Measurements from ENCODE around the gene CNBD2. TPM values are rescaled to one million over a fixed set of nuclear protein-coding genes. Genes with fewer than 3 reads are reported as not detected.

CNBD2 gene
- polyA plus RNA-seq, 1 donor (not counting 4 experiments of a cell fraction or from before 2014, with no cell fraction given) = 3.0 TPM

GRCh38 chr20:35952480-35953386, 15.7 kb upstream of the CNBD2 start:
- DNase-seq (ENCODE audit: low read depth, low spot score) = no peak
- Histone ChIP-seq H3K27me3 (ENCODE audit: control insufficient read depth, extremely low read depth, insufficient read depth, low read length) (no peaks in the 10 kb centered on the region), H2AFZ (ENCODE audit: control insufficient read depth, low read length) (no peak overlapping the region), H3K79me2 (ENCODE audit: control insufficient read depth, insufficient read depth, low read length) (peaks cover 22% of the 10 kb centered on the region), H3K4me3 (ENCODE audit: control insufficient read depth in 2 of 3, extremely low read depth in 1 of 3, insufficient read depth in 2 of 3, low read depth in 1 of 3, low read length in 3 of 3) (peak overlapping the region; percentile 79 to 90 (median 86)), H3K36me3 (ENCODE audit: control insufficient read depth in 2 of 2, extremely low read depth in 1 of 2, insufficient read depth in 2 of 2, low read length in 2 of 2) (peaks cover 2 to 3% of the 10 kb centered on the region in 2 experiments), H3K27ac (ENCODE audit: control insufficient read depth, insufficient read depth, low read length) (peak overlapping the region; percentile 95), H3K4me2 (ENCODE audit: control insufficient read depth, extremely low read depth, insufficient read depth, low read depth, low read length) (peak overlapping the region; percentile 95), H3K9ac (ENCODE audit: control insufficient read depth, extremely low read depth, insufficient read depth, low read length) (peak overlapping the region; percentile 98), H3K9me1 (ENCODE audit: control insufficient read depth, extremely low read depth, insufficient read depth, low read length) (no peaks in the 10 kb centered on the region), H4K20me1 (ENCODE audit: control insufficient read depth, extremely low read depth, insufficient read depth, low read length) (no peaks in the 10 kb centered on the region), H3K9me3 (ENCODE audit: control insufficient read depth, low read depth, low read length) (no peaks in the 10 kb centered on the region), H3K4me1 (ENCODE audit: control insufficient read depth, extremely low read depth, insufficient read depth, low read length) (peaks cover 11% of the 10 kb centered on the region)
- dilution Hi-C loops (cut with MboI; ENCODE audit: extremely low pct_ligation_motif_present, low sequenced_read_pairs) = no loop called here
- FAIRE-seq = peak; percentile 48
- no peak for TF ChIP-seq EZH2 (IDR thresholded peaks at IDR 0.05; ENCODE audit: low read length)
- TF ChIP-seq, protein P1, sequence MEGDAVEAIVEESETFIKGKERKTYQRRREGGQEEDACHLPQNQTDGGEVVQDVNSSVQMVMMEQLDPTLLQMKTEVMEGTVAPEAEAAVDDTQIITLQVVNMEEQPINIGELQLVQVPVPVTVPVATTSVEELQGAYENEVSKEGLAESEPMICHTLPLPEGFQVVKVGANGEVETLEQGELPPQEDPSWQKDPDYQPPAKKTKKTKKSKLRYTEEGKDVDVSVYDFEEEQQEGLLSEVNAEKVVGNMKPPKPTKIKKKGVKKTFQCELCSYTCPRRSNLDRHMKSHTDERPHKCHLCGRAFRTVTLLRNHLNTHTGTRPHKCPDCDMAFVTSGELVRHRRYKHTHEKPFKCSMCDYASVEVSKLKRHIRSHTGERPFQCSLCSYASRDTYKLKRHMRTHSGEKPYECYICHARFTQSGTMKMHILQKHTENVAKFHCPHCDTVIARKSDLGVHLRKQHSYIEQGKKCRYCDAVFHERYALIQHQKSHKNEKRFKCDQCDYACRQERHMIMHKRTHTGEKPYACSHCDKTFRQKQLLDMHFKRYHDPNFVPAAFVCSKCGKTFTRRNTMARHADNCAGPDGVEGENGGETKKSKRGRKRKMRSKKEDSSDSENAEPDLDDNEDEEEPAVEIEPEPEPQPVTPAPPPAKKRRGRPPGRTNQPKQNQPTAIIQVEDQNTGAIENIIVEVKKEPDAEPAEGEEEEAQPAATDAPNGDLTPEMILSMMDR (optimal IDR thresholded peaks at IDR 0.05 in 1 of 3, IDR thresholded peaks at IDR 0.05 in 1 of 3, conservative IDR thresholded peaks at IDR 0.05 in 1 of 3; ENCODE audit: extremely low read depth in 1 of 3, insufficient read depth in 2 of 3, low read length in 3 of 3) = no peak

DNA sequence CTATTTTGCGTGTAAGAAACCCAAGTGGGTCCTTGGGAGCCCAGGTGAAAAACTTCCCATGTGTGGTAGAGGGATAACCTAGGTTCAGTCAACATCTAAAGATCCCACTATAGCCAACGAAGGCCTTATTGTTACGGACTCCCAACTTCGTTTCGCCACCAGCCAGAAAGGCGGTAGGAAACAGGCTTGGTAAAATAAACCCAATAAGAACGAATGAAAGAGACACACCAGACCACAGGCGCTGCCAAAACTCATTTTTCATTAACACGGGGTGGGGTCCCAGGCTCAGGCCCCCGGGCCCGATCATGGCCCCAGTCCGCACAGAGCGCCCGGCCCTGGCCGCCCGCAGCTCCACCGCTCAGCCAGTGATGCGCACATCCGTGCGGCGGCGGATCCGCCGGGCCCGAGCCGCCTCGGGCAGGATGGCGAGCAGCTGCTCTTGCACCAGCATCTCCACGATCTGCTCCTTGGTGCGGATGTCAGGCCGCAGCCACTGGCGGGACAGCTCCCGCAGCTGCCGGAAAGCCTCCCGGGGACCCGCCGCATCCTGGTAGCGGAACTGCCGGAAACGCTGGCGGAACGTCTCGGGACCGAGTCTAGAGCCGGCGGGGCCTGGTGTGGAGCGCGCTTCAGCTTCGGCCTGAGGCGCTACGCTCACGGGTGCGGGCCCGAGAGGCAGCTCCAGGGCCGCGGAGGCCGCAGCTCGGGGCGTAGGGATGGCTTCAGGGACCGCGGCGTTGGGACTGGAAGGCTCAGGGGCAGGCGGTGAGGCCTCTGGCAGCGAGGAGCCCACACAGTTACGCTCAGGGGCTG, 14.8 kb upstream of the CNBD2 start:
- Histone ChIP-seq H3K4me3 (ENCODE audit: control insufficient read depth in 2 of 3, extremely low read depth in 1 of 3, insufficient read depth in 2 of 3, low read depth in 1 of 3, low read length in 3 of 3) (peak overlapping the region; percentile 79 to 90 (median 86)), H3K36me3 (ENCODE audit: control insufficient read depth in 2 of 2, extremely low read depth in 1 of 2, insufficient read depth in 2 of 2, low read length in 2 of 2) (no peaks in the 10 kb centered on the region), H3K9me1 (ENCODE audit: control insufficient read depth, extremely low read depth, insufficient read depth, low read length) (no peaks in the 10 kb centered on the region), H3K27ac (ENCODE audit: control insufficient read depth, insufficient read depth, low read length) (peak overlapping the region; percentile 95), H4K20me1 (ENCODE audit: control insufficient read depth, extremely low read depth, insufficient read depth, low read length) (no peaks in the 10 kb centered on the region), H2AFZ (ENCODE audit: control insufficient read depth, low read length) (peak overlapping the region; percentile 87), H3K4me1 (ENCODE audit: control insufficient read depth, extremely low read depth, insufficient read depth, low read length) (peaks cover 11% of the 10 kb centered on the region), H3K4me2 (ENCODE audit: control insufficient read depth, extremely low read depth, insufficient read depth, low read depth, low read length) (peak overlapping the region; percentile 95), H3K27me3 (ENCODE audit: control insufficient read depth, extremely low read depth, insufficient read depth, low read length) (no peaks in the 10 kb centered on the region), H3K9me3 (ENCODE audit: control insufficient read depth, low read depth, low read length) (no peaks in the 10 kb centered on the region), H3K79me2 (ENCODE audit: control insufficient read depth, insufficient read depth, low read length) (peaks cover 22% of the 10 kb centered on the region), H3K9ac (ENCODE audit: control insufficient read depth, extremely low read depth, insufficient read depth, low read length) (peak overlapping the region; percentile 98)
- DNase-seq (ENCODE audit: low read depth, low spot score) (no peak), FAIRE-seq (no peak)
- dilution Hi-C loops (cut with MboI; ENCODE audit: extremely low pct_ligation_motif_present, low sequenced_read_pairs) = no loop called here
- TF ChIP-seq, protein P1 (optimal IDR thresholded peaks at IDR 0.05 in 1 of 3, IDR thresholded peaks at IDR 0.05 in 1 of 3, conservative IDR thresholded peaks at IDR 0.05 in 1 of 3; ENCODE audit: extremely low read depth in 1 of 3, insufficient read depth in 2 of 3, low read length in 3 of 3) = no peak
- no peak for TF ChIP-seq EZH2 (IDR thresholded peaks at IDR 0.05; ENCODE audit: low read length)

Data from keratinocyte (primary cell).